HG02759 (cell line): ENCODE measurements around the gene TCTN1.
"Not testable (repeated sequence)": the region's sequence is repeated elsewhere in the genome, so short reads cannot be mapped to it uniquely, and the experiment has no call there.

Experiments used
- ATAC-seq: cut with Tn5 transposase; IDR thresholded peaks from one replicate; pipeline ENCODE4 v1.9.1; 2021; ENCODE audit warnings: mild to moderate bottlenecking, moderate library complexity; ENCODE audit not compliant: unreplicated experiment

TCTN1 gene

DNA sequence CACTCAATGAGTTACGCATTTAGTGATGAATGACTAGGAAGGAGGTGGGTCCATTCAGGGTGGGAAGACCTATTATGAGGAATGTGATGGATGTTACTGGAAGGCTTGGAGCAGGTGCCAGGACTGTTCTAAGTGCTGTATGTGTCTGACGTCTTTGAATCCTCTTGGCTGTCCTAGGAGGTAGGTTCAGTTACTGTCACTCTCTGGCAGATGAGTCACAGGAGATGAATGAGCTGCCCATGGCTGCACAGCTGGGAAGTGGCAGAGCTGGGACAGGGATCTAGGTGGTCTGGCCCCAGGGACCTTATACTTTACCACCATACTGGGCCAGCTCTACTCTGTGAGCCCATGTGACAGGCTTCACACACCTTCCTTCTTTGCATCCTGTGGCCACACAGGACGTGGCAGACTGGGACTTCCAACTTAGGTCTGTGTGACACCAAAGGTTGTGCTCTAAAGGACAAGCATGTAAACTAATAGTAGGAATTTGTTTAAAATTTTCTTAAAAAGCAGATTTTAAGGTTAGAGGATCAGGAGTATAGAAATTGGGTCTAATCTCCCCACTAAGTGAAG, 24.0 kb downstream of the TCTN1 start:
- ATAC-seq, result no peak

GRCh38 chr12:110638796-110639195, 24.9 kb downstream of the TCTN1 start:
- no peak for ATAC-seq

DNA sequence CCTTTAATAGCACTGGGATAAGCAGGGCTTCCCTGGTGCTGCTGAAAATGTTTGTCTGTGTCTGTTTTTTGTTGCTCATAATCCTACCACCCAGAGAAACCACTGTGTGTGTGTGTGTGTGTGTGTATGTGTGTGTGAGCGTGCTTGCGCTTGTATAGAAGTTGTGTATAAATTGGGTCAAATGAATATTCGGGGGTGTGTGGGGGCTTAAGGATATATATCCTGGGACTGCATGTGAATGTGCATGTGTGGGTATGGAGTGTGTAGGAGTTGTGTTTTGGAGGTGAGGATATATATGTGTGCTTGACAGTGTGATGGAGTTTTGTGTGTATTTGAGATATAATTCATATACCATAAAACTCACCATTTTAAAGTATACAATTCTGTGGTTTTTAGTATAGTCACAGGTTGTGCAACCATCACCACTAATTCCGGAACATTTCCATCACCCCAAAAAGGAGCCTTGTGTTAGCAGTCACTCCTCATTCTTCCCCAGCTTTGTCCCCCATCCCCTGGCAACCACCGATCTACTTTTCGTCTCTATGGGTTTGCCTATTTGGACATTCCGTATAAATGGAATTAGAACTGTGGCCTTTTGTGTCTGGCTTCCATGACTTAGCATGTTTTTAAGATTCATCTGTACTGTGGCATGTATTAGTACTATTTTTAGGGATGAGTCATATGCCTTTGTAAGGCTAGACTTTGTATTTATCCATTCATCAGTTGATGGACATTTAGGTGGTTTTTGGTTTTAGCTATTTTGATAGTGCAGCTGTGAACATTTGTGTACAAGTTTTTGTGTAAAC, 25.6 kb downstream of the TCTN1 start:
- no peak for ATAC-seq

GRCh38 chr12:110640275-110641025, 26.5 kb downstream of the TCTN1 start:
- no peak for ATAC-seq

DNA sequence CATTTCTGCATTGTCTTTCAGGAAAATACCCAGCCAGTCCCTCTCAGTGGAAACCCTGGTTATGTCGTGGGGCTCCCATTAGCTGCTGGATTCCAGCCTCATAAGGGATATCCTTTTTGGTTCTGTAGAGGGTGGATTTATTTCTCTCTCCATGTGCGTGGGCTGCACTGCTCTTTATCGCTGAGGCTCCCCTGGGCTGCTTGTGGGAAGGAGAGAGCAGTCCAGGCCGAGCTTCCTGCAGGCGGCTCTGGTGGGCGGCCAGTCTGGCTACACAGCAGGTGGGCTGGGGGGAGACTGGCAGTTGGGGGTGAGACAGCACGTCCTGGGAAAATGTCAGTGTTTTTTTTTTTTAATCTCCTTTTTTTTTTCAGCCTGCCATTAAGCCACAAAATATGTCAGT, 27.6 kb downstream of the TCTN1 start:
- ATAC-seq, result no peak

DNA sequence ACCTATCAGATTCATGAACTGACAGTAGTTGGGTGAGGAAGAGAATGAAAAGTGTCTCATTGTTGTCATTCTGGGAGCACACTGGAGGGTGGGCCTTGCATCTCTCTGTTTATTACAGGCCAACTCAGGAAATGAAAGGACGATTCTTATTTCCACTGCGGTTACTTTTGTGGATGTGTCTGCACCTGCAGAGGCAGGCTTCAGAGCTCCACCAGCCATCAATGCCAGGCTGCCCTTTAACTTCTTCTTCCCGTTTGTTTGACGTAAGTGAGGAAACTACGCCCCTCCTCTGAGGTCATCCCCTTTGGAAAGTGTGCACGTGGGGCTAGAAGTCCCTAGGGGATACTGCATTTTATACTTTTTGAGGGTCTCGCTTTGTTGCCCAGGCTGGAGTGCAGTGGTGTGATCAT, 33.7 kb downstream of the TCTN1 start:
- ATAC-seq, result peak; percentile 61

DNA sequence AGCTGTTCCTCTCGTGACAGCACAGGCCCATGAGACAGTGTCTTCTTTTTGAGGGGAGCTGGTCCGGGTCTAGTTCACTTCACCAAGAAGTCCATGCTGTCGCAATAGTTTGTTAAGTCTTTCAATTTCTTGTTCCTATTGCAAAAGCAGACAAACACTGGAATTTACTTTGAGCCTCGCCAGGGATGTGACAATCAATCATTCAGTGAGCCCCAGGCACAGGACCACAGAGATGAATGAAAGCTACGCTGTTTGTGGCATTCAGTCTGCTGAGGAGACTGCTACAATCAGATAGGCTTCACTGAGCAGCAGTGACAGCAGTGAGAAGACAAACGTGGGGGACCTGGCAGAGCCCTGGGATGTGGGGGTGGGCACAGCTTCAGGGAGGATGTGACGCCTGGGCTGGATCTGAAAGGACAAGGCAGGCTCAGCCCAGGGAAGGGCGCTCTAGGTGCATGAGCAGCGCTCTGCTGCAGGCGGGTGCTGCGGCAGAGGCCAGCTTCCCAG, 35.5 kb downstream of the TCTN1 start:
- ATAC-seq, result no peak

GRCh38 chr12:110654238-110654637, 40.3 kb downstream of the TCTN1 start:
- not testable (repeated sequence) for ATAC-seq

GRCh38 chr12:110656071-110656655, 42.2 kb downstream of the TCTN1 start:
- no peak for ATAC-seq

DNA sequence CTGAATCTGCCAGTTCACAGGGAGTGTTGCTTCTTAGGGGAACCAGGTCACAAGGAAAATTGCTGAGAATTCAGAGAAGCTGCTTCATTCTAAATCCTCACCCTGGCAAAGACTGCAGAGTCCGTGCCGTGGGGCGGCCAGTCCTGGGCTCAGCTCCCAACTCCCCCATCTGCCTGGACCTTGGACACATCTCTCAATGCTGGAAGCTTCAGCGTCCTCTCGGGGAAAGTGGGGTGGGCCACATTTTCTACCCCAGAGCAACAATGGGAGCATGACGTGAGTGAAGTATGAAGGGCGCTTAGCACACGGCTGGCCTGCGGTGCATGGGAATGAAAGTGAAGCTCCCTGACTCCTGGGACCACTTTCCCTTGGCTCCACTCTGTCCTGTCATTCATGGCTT, 43.8 kb downstream of the TCTN1 start:
- ATAC-seq, result no peak

GRCh38 chr12:110658242-110658641, 44.3 kb downstream of the TCTN1 start:
- ATAC-seq, result no peak

- ATAC-seq, result no peak
Observed at GRCh38 chr12:110658878-110659277, 44.9 kb downstream of the TCTN1 start.

- peak; percentile 96 for ATAC-seq
Observed at GRCh38 chr12:110661337-110661972, 47.5 kb downstream of the TCTN1 start.

DNA sequence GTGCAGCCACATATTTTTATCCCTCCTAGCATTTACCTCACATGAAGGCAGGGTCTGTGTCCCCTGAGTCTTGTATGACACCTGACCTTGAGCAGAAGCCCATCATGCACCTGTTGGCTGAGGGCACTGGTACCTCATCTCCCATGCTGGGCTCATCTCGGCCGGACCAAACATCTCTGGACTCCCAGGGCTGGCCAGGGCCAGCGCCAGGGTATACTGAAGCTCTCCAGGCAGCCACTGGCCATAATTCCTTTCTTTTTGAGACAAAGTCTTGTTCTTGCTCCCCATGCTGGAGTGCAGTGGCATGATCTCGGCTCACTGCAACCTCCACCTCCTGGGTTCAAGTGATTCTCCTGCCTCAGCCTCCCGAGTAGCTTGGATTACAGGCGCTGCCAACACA, 53.0 kb downstream of the TCTN1 start:
- ATAC-seq, result no peak

GRCh38 chr12:110667671-110668070, 53.7 kb downstream of the TCTN1 start:
- no peak for ATAC-seq

DNA sequence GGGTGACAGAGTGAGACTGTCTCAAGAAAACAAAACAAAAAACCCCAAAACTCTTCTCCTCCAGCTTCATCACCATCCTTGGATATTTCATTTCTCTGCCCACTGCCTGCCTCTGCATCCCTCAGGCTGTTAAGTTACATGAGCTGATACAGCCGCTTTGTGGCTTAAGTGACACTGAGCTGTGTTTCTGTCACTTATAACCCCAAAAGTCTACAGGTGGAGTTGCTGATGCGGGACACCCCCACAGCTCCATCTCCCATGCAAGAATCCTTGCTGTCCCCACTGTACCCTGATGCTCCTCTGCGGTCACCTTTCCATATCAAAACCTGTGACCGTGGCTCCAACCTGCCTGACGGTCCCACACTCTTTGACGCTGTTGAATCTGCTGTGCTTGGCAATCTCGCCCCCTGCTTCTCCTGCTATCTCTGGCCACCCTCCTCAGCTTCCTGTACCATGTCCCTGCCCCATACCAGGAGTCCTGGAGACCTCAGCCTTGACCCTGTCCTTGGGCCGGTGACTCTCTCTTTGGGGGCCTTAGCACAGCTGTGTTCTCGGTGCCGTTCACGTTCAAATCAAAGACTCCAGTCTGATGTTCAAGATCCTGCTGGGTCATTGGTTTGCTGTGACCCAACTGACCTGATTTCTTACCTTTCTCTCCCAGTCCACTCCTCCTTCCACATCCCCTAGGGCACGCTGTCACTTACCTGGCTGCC, 54.7 kb downstream of the TCTN1 start:
- no peak for ATAC-seq

DNA sequence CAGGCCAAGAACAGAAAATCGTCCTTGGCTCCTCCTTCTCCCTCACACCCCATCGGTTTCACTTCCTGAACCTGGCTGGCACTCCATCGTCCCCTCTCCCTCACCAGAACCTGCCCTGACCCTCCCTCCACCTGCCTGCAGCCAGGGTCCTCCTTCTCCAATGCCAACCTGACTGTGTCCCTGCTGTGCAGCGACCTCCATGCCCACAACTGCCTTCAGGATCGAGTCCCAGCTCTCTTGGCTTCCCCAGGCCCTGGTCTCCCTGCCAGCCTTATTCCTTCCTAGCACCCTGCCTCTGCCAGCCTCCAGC, 55.2 kb downstream of the TCTN1 start:
- ATAC-seq, result peak; percentile 34

DNA sequence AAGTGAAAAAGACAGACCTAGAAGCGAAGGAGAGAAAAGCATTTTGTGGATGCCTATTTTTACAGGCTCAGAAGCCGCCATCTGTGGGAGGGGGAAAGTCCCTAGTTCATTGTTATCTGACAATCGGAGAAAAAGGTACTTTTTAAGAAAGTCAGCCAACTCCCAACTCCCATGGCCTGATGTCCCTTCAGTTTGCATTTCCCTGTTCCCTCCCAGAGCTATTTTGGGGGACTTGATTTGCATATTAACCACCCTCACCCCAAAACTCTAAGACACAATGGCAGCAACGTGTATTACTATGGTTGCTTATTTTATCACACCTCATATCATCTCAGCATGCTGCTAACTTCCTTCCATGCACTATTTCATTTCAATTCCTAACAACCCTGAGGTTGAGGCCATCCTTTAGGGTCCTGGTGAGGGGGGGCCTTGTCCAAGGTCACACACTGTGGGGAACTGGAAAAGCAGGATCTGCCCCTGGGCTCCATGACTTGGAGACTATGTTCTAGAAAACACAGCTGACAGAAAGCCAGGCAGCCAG, 56.3 kb downstream of the TCTN1 start:
- peak; percentile 52 for ATAC-seq

GRCh38 chr12:110676171-110676570, 62.2 kb downstream of the TCTN1 start:
- ATAC-seq, result no peak
